Measurements from ENCODE around the gene ANKUB1.

ANKUB1 gene

DNA sequence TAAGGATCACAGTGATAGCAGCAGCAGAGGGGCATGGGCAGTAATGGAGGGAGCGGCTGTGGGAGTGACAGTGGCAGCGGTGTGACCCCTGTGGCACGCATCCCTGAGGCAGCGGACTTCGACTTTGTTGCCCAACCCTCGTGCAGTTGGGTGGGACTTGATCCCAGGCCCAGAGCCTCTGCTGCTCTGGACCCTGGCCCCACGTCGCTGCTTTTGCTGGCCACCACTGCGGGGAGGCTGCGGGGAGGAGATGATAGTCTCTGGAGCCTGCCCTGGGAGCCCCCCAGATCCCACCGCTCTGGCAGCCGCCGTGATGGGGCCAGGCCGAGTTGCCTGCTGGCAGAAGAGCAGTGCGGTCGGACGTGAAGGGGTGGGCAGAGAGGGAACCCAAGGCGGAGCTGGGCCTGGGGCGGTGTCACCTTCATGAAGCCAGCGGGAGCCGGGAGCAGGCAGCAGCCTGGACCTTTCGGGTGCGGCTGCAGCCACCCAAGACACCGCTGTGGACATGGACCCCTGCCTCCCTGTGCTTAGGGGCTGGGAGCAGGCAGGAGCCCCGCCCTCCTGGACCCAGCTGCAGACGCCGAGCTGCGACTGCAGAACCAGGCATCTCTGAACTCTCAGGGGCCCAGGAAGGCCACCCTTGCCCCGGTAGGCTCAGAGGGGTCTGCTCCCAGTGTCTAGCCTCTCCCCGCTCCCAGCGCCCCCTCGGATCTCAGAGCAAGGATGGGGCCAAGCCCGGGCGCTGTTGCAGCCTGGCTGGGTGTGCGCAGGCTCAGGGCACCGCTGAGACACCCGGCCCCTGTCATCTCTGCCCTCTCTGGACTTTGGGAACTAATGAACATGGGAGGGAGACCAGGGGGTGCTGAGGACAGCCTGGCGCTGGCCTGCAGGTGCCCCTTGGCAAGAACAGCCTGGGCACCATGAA is 78.4 kb downstream of the ANKUB1 start:
- DNase-seq (ENCODE audit: low read depth in 1 of 2, low spot score in 1 of 2): no peak
